Panc1 (cell line): ENCODE measurements around the gene PAX7. TPM values are rescaled to one million over a fixed set of nuclear protein-coding genes. Genes with fewer than 3 reads are reported as not detected.
A peak's percentile ranks its signal among the peaks of the same experiment; 100 is the strongest.

Source experiments
- ATAC-seq: fragments of 200-7000 bp; cut with Tn5 transposase; 2 replicates; pipeline ENCODE4 v1.9.1; 2020; ENCODE audit warnings: mild to moderate bottlenecking, moderate library complexity
- BruUV-seq: library from RNA; stranded (reverse); fragments of 400-500 nt; replicated peaks from 2 replicates; lab custom pipeline; 2021; lab: Mats Ljungman, UMichigan
- CTCF ChIA-PET: fragments of 300-600 bp; sonication (Branson Sonifier 250); formaldehyde crosslinking; loops from one replicate; lab custom pipeline; 2022; ENCODE audit warnings: antibody characterized with exemption; lab: Charles Lee
- POLR2A ChIA-PET: fragments of 300-600 bp; sonication (Branson Sonifier 250); formaldehyde crosslinking; loops from one replicate; lab custom pipeline; 2022; ENCODE audit warnings: antibody characterized with exemption; lab: Charles Lee
- DNase-seq: peaks from one replicate; pipeline ENCODE4 v3.0.0-alpha.2; 2010; ENCODE audit warnings: low read depth, low spot score
- H3K27ac ChIP-seq: 2 replicates; pipeline ENCODE4 v1.5.1; 2011; ENCODE audit warnings: mild to moderate bottlenecking, low read length, inconsistent platforms
- H3K27me3 ChIP-seq: fragments of 200-500 bp; sonication (Bioruptor generic); 2 replicates; pipeline ENCODE4 v1.6.0; 2014; ENCODE audit warnings: low read length, inconsistent platforms; ENCODE audit not compliant: control insufficient read depth, insufficient read depth
- H3K36me3 ChIP-seq: fragments of 200-500 bp; sonication (Bioruptor generic); 2 replicates; pipeline ENCODE4 v1.5.1; 2014; ENCODE audit warnings: inconsistent platforms, mild to moderate bottlenecking, low read length, moderate library complexity; ENCODE audit not compliant: control insufficient read depth, insufficient read depth
- H3K4me1 ChIP-seq: 2 replicates; pipeline ENCODE4 v1.5.1; 2011; ENCODE audit warnings: inconsistent platforms, mild to moderate bottlenecking, low read length, moderate library complexity; ENCODE audit not compliant: control insufficient read depth, insufficient read depth
- H3K4me3 ChIP-seq, 2 experiments: 2 replicates each; pipeline ENCODE4 v1.5.1; 2011 to 2012; ENCODE audit warnings: low read depth in 2 of 2, low read length in 2 of 2, mild to moderate bottlenecking in 2 of 2, inconsistent platforms in 1 of 2, moderate library complexity in 1 of 2
- H3K9me3 ChIP-seq: fragments of 200-500 bp; sonication (Bioruptor generic); 2 replicates; pipeline ENCODE4 v1.5.1; 2014; ENCODE audit warnings: low read depth, mild to moderate bottlenecking, inconsistent platforms, low read length, moderate library complexity; ENCODE audit not compliant: control insufficient read depth, insufficient read depth
- POLR2AphosphoS5 ChIP-seq: IDR thresholded peaks from 2 replicates; pipeline ENCODE4 v1.6.1; 2012; ENCODE audit warnings: mild to moderate bottlenecking, low read depth, low read length, moderate library complexity
- SIN3A ChIP-seq: IDR thresholded peaks from 2 replicates; pipeline ENCODE4 v1.6.1; 2012; ENCODE audit warnings: low read depth, mild to moderate bottlenecking, low read length, moderate library complexity, borderline replicate concordance; ENCODE audit not compliant: insufficient read depth
- TCF7L2 ChIP-seq: IDR thresholded peaks from 2 replicates; pipeline ENCODE4 v1.6.1; 2011; ENCODE audit warnings: mild to moderate bottlenecking, low read depth, low read length, inconsistent platforms
- in situ Hi-C: cut with HindIII; loops from 2 replicates; pipeline ENCODE4 v1.10.0; 2016; ENCODE audit warnings: low sequenced_read_pairs, low pct_unique_long_range_greater_than_20kb
- intact Hi-C: fragments of 100-400 bp; cut with micrococcal nuclease; formaldehyde crosslinking; loops from one replicate; pipeline ENCODE4 v1.10.0; 2022; ENCODE audit not compliant: unreplicated experiment
- total RNA-seq: library from RNA; stranded (reverse); gene quantifications from one replicate; pipeline ENCODE4 v1.2.1, GENCODE V29; 2021; ENCODE audit not compliant: unreplicated experiment
- TF ChIP-seq, protein P1 (sequence below): fragments of 450-650 bp; IDR thresholded peaks from 2 replicates; pipeline ENCODE4 v1.5.1; 2017; ENCODE audit warnings: mild to moderate bottlenecking
- TF ChIP-seq, protein P2 (sequence below), 2 experiments: IDR thresholded peaks; 2 replicates each; pipeline ENCODE4 v1.6.1; 2011 to 2012; ENCODE audit warnings: low read depth in 2 of 2, control low read depth in 1 of 2, low read length in 1 of 2, mild to moderate bottlenecking in 1 of 2, moderate library complexity in 1 of 2; ENCODE audit not compliant: insufficient read depth in 1 of 2

The PAX7 gene
- total RNA-seq, 1 experiment from 2014 or later = not detected

DNA sequence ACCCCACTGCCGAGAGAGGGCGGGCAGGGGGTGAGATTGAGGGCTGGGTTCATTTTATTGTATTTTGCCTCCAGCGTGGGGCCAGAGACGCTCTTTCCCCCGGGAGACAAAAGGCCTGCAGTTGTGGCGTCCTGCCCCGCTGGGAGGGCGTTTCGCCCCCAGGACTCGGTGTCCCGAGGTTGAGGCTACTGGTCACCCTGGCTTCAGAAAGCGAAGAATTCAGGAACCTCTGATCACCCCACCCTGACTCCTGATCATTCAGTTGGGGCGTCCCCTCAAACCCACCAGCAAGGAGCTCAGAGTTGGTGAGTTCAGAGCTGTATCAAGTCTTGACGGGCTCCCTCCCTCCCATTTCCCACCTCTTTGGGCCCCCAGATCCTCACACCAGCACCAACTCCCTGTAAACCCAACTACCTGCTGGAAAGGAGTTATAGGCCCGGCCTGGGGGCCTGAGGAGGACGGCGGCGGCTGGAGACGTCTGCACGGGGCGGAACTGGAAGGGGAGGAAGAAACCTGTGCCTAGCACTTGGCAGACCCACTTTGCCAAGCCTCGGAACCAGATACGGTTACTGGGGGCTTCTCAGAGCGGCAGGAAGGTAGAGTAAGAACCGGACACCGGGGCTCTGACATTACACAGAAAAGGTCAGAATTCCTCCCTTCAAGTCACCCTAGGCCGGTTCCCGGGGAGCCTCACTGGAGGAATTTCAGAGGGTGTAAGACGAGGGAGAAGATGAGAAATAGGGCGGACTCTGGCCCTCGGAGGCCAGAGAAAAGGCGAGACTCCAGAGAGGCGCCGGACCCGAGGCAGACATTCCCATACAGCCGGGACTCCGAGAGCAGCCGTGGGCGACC, 761 bp upstream of the PAX7 start:
- DNase-seq (no peak), ATAC-seq (no peak)
- Histone ChIP-seq H3K27me3 (peaks cover 38% of the 10 kb centered on the region), H3K4me1 (no peaks in the 10 kb centered on the region), H3K4me3 (no peak overlapping the region), H3K36me3 (no peaks in the 10 kb centered on the region), H3K9me3 (no peaks in the 10 kb centered on the region), H3K27ac (no peak overlapping the region)
- intact Hi-C loops = no loop called here
- no TSS peak for BruUV-seq
- CTCF ChIA-PET = no interaction called here
- TF ChIP-seq, protein P1, sequence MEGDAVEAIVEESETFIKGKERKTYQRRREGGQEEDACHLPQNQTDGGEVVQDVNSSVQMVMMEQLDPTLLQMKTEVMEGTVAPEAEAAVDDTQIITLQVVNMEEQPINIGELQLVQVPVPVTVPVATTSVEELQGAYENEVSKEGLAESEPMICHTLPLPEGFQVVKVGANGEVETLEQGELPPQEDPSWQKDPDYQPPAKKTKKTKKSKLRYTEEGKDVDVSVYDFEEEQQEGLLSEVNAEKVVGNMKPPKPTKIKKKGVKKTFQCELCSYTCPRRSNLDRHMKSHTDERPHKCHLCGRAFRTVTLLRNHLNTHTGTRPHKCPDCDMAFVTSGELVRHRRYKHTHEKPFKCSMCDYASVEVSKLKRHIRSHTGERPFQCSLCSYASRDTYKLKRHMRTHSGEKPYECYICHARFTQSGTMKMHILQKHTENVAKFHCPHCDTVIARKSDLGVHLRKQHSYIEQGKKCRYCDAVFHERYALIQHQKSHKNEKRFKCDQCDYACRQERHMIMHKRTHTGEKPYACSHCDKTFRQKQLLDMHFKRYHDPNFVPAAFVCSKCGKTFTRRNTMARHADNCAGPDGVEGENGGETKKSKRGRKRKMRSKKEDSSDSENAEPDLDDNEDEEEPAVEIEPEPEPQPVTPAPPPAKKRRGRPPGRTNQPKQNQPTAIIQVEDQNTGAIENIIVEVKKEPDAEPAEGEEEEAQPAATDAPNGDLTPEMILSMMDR = no peak
- TF ChIP-seq TCF7L2 = no peak
- TF ChIP-seq, protein P2, sequence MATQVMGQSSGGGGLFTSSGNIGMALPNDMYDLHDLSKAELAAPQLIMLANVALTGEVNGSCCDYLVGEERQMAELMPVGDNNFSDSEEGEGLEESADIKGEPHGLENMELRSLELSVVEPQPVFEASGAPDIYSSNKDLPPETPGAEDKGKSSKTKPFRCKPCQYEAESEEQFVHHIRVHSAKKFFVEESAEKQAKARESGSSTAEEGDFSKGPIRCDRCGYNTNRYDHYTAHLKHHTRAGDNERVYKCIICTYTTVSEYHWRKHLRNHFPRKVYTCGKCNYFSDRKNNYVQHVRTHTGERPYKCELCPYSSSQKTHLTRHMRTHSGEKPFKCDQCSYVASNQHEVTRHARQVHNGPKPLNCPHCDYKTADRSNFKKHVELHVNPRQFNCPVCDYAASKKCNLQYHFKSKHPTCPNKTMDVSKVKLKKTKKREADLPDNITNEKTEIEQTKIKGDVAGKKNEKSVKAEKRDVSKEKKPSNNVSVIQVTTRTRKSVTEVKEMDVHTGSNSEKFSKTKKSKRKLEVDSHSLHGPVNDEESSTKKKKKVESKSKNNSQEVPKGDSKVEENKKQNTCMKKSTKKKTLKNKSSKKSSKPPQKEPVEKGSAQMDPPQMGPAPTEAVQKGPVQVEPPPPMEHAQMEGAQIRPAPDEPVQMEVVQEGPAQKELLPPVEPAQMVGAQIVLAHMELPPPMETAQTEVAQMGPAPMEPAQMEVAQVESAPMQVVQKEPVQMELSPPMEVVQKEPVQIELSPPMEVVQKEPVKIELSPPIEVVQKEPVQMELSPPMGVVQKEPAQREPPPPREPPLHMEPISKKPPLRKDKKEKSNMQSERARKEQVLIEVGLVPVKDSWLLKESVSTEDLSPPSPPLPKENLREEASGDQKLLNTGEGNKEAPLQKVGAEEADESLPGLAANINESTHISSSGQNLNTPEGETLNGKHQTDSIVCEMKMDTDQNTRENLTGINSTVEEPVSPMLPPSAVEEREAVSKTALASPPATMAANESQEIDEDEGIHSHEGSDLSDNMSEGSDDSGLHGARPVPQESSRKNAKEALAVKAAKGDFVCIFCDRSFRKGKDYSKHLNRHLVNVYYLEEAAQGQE (IDR thresholded peaks at IDR 0.05; ENCODE audit: insufficient read depth in 1 of 2, low read depth in 2 of 2, low read length in 1 of 2) = no peak
- no peak for TF ChIP-seq SIN3A
- TF ChIP-seq POLR2AphosphoS5 = no peak
- in situ Hi-C loops = no loop called here
- POLR2A ChIA-PET = no interaction called here

DNA sequence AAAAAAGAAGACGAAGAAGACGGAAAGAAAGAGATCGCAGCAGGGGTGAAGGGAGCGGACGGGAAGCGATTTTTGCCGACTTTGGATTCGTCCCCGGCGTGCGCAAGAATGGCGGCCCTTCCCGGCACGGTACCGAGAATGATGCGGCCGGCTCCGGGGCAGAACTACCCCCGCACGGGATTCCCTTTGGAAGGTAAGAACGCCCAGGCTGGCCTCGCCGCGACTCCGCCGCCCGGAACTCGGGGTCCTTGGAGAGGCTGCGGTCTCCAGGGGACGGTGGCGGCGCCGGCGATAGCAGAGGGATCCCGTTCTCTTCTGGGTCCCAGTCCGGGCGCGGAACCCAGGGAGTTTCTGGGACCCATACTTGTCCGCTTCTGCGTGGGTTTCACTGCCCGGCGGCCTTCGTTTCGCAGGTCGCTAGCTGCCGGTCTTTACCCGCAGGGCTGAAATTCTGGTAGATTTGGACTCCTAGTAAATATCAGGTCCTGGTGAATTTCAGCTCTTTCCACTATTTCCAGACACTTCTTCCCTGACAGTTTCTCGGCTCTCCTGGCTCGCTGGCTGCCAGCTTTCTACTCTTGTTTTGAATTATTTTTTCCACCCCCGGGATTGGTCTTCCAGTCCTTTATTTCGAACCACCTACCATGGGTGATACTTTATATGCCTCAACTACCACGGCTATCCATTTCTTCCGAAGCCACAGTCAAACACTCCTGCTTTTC, 1.0 kb downstream of the PAX7 start:
- peak overlapping the region; percentile 24 to 26 for H3K4me3 ChIP-seq

More for the DNA sequence above, 1.0 kb downstream of the PAX7 start:
- no peak for DNase-seq
- Histone ChIP-seq H3K4me1 (no peaks in the 10 kb centered on the region), H3K36me3 (no peaks in the 10 kb centered on the region), H3K27ac (no peak overlapping the region), H3K9me3 (no peaks in the 10 kb centered on the region), H3K27me3 (peaks cover 43% of the 10 kb centered on the region)
- CTCF ChIA-PET = no interaction called here
- no TSS peak for BruUV-seq
- POLR2A ChIA-PET = no interaction called here
- in situ Hi-C loops (no loop called here), intact Hi-C loops (no loop called here)
- ATAC-seq = no peak
- TF ChIP-seq, protein P2 (IDR thresholded peaks at IDR 0.05; ENCODE audit: insufficient read depth in 1 of 2, low read depth in 2 of 2, low read length in 1 of 2) = no peak
- TF ChIP-seq SIN3A = no peak
- no peak for TF ChIP-seq POLR2AphosphoS5
- no peak for TF ChIP-seq TCF7L2
- TF ChIP-seq, protein P1 = no peak
